GM18873 (cell line): ENCODE results near the gene RGL2.
"Not testable (repeated sequence)": the region's sequence is repeated elsewhere in the genome, so short reads cannot be mapped to it uniquely, and the experiment has no call there.

Experiments
- ATAC-seq: cut with Tn5 transposase; IDR thresholded peaks from one replicate; pipeline ENCODE4 v1.9.1; 2021; ENCODE audit warnings: mild to moderate bottlenecking, moderate library complexity, moderate number of reproducible peaks; ENCODE audit not compliant: unreplicated experiment, low FRiP score

Gene RGL2

GRCh38 chr6:33275795-33276580, 22.8 kb downstream of the RGL2 start:
- not testable (repeated sequence) for ATAC-seq

- ATAC-seq: no peak
Observed at GRCh38 chr6:33273924-33274902, 24.5 kb downstream of the RGL2 start.

GRCh38 chr6:33273129-33273923, 25.4 kb downstream of the RGL2 start:
- no peak for ATAC-seq

GRCh38 chr6:33272275-33273128, 26.2 kb downstream of the RGL2 start:
- ATAC-seq: no peak

- ATAC-seq: peak; percentile 69
Observed at GRCh38 chr6:33271468-33272274, 27.1 kb downstream of the RGL2 start, which contains the start of the genes RPS18 and VPS52. TSS of gene RPS18 (plus strand) at chr6:33272075. CDS start at chr6:33272120, 45 bp downstream. TSS of gene VPS52 (minus strand) at chr6:33271876. CDS start at chr6:33271675, 201 bp downstream.

GRCh38 chr6:33271117-33271467, 27.6 kb downstream of the RGL2 start:
- no peak for ATAC-seq

- ATAC-seq: no peak
Observed at GRCh38 chr6:33264015-33264414, 34.7 kb downstream of the RGL2 start.

- not testable (repeated sequence) for ATAC-seq
Observed at GRCh38 chr6:33262490-33262889, 36.3 kb downstream of the RGL2 start.

GRCh38 chr6:33259032-33259431, 39.7 kb downstream of the RGL2 start:
- ATAC-seq: no peak

- ATAC-seq: no peak
Observed at GRCh38 chr6:33254591-33254990, 44.2 kb downstream of the RGL2 start.

GRCh38 chr6:33252759-33253158, 46.0 kb downstream of the RGL2 start:
- no peak for ATAC-seq

- no peak for ATAC-seq
Observed at GRCh38 chr6:33251395-33252012, 47.2 kb downstream of the RGL2 start.

- ATAC-seq: no peak
Observed at GRCh38 chr6:33250731-33251130, 48.0 kb downstream of the RGL2 start.

- no peak for ATAC-seq
Observed at GRCh38 chr6:33249732-33250630, 48.8 kb downstream of the RGL2 start.

- ATAC-seq: peak; percentile 89
Observed at GRCh38 chr6:33248932-33249731, 49.6 kb downstream of the RGL2 start.

GRCh38 chr6:33248643-33248931, 50.2 kb downstream of the RGL2 start:
- ATAC-seq: no peak
